ENCODE measurements around the gene DMXL2. TPM values are rescaled to one million over a fixed set of nuclear protein-coding genes. Genes with fewer than 3 reads are reported as not detected.

The DMXL2 gene
- total RNA-seq, 1 experiment from 2014 or later = 10.9 TPM

DNA sequence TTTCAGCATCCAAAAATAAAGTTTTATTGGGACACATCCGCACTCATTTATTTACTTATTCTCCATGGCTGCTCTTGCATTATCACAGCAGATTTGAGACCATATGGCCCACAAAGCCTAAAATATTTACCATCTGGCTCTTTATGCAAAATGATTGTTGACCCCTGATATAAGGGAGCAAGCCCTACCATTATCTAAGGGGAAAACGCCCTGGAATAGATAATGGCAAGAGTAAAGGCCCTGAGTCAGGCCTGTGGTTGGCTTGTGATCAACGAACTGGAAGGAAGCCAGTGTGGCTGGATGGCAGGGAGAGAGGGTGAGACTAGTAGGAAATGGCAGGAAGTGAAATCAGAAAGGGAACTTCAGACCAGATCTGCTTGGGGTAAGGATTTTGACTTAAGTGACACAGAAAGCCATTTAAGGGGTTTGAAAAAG, 24.6 kb upstream of the DMXL2 start:
- peak; percentile 79 for DNase-seq

DNA sequence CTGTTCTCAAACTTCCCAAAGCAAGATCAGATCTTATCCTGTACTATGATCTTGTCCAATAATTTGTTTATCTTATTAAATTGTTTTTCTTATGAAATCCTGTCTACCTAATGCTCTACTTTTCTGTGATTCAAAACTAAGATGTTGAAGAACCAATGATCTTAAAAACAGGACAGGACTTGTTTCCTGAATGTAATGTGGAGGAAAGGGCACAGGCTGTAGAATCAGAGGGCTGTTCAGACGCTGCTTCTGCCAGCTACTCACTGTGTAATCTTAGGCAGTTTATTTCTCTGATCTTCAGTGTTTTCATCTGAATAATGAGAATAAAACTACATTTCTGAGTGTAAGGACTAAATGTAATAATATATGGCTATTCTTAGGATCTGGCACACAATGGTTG, 20.1 kb upstream of the DMXL2 start:
- POLR2A ChIA-PET (ENCODE audit: unreplicated experiment) = interaction anchor here (0.7 kb wide), 1 partner anchor 135 kb away, joined by 22 read pairs; no protein-coding TSS in a partner anchor
- Histone ChIP-seq H3K79me2 (ENCODE audit: low read length) (no peaks in the 10 kb centered on the region), H3K36me3 (ENCODE audit: low read depth, low read length) (no peaks in the 10 kb centered on the region), H3K27ac (ENCODE audit: low read length) (no peak overlapping the region), H3K4me3 (ENCODE audit: low read length) (no peak overlapping the region), H3K9me2 (replicated peaks; ENCODE audit: low read length) (no peaks in the 10 kb centered on the region), H3K4me2 (ENCODE audit: low read length) (no peak overlapping the region), H3K4me1 (ENCODE audit: insufficient read depth, low read length) (peaks cover 4% of the 10 kb centered on the region; the same call in 1 of the 2 replicates), H3K27me3 (ENCODE audit: low read length) (no peaks in the 10 kb centered on the region), H4K20me1 (ENCODE audit: low read length) (no peaks in the 10 kb centered on the region), H3K9ac (ENCODE audit: low read length) (no peak overlapping the region), H2AFZ (ENCODE audit: low read length) (no peak overlapping the region), H3F3A (ENCODE audit: low read length, unreplicated experiment) (no peaks in the 10 kb centered on the region), H3K9me3 (ENCODE audit: low read length) (no peaks in the 10 kb centered on the region)
- CTCF ChIA-PET = interaction anchor here (0.6 kb wide), 1 partner anchor 134 kb away, joined by 11 read pairs; no protein-coding TSS in a partner anchor
- intact Hi-C loops (cut with micrococcal nuclease) = no loop called here
- TF ChIP-seq EZH2 (IDR thresholded peaks at IDR 0.05; ENCODE audit: low read length, unreplicated experiment) (no peak), EZH2phosphoT487 (IDR thresholded peaks at IDR 0.05; ENCODE audit: borderline replicate concordance, low read length) (no peak)
- TF ChIP-seq, protein P1, sequence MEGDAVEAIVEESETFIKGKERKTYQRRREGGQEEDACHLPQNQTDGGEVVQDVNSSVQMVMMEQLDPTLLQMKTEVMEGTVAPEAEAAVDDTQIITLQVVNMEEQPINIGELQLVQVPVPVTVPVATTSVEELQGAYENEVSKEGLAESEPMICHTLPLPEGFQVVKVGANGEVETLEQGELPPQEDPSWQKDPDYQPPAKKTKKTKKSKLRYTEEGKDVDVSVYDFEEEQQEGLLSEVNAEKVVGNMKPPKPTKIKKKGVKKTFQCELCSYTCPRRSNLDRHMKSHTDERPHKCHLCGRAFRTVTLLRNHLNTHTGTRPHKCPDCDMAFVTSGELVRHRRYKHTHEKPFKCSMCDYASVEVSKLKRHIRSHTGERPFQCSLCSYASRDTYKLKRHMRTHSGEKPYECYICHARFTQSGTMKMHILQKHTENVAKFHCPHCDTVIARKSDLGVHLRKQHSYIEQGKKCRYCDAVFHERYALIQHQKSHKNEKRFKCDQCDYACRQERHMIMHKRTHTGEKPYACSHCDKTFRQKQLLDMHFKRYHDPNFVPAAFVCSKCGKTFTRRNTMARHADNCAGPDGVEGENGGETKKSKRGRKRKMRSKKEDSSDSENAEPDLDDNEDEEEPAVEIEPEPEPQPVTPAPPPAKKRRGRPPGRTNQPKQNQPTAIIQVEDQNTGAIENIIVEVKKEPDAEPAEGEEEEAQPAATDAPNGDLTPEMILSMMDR (conservative IDR thresholded peaks at IDR 0.05; ENCODE audit: low read depth, low read length) = no peak
- no peak for ATAC-seq
- BruUV-seq (replicated peaks) = no TSS peak
- DNase-seq = no peak

More for the DNA sequence above, 24.6 kb upstream of the DMXL2 start:
- Histone ChIP-seq H4K20me1 (ENCODE audit: low read length) (no peaks in the 10 kb centered on the region), H2AFZ (ENCODE audit: low read length) (0 out of 2 replicates have a peak overlapping the region, but pooled peaks have one; percentile 36), H3K4me2 (ENCODE audit: low read length) (no peak overlapping the region), H3K4me3 (ENCODE audit: low read length) (no peak overlapping the region), H3K27me3 (ENCODE audit: low read length) (no peaks in the 10 kb centered on the region), H3K4me1 (ENCODE audit: insufficient read depth, low read length) (peaks cover 4% of the 10 kb centered on the region; the same call in 1 of the 2 replicates), H3K9me3 (ENCODE audit: low read length) (no peaks in the 10 kb centered on the region), H3K9ac (ENCODE audit: low read length) (no peak overlapping the region), H3K36me3 (ENCODE audit: low read depth, low read length) (no peaks in the 10 kb centered on the region), H3F3A (ENCODE audit: low read length, unreplicated experiment) (no peaks in the 10 kb centered on the region), H3K79me2 (ENCODE audit: low read length) (no peaks in the 10 kb centered on the region), H3K27ac (ENCODE audit: low read length) (no peak overlapping the region), H3K9me2 (replicated peaks; ENCODE audit: low read length) (no peaks in the 10 kb centered on the region)
- no TSS peak for BruUV-seq (replicated peaks)
- ATAC-seq = peak; percentile 53
- POLR2A ChIA-PET (ENCODE audit: unreplicated experiment) = no interaction called here
- CTCF ChIA-PET = no interaction called here
- TF ChIP-seq EZH2phosphoT487 (IDR thresholded peaks at IDR 0.05; ENCODE audit: borderline replicate concordance, low read length) (no peak), EZH2 (IDR thresholded peaks at IDR 0.05; ENCODE audit: low read length, unreplicated experiment) (no peak)
- TF ChIP-seq, protein P1 (conservative IDR thresholded peaks at IDR 0.05; ENCODE audit: low read depth, low read length) = no peak
- intact Hi-C loops (cut with micrococcal nuclease) = no loop called here

DNA sequence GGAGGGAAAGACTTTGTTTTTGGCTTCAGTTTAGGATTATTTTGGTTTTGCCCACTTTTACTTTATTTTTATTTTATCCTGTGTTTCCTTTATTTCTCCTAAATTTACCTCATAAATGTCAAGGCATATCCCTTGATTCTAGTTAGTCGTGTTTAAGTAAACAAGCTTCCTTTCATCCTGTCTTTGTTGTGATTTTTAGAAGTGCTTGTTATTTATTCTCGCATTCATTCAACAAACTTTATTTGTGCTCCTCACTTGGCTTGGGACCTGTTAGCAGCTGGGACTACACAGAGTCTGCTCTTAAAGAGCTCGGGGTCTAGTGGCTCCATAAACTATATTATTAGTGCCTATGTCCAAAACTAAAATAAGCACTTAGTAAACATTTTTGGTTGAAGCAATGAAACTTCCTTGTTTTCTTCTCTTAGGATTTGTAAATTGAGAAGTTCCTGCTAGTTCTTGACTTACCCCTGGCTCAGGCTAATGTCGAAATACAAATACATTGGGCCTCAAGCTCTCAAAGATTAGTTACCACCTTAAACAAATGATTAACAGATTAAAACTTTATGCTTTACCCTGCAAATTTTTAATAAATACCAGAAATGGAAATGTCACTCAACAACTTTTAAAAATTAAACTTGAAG, 19.0 kb upstream of the DMXL2 start:
- H3K4me2 ChIP-seq (ENCODE audit: low read length) = no peak overlapping the region
- no peaks in the 10 kb centered on the region for H3K79me2 ChIP-seq (ENCODE audit: low read length)
- intact Hi-C loops (cut with micrococcal nuclease) = no loop called here
- H3K36me3 ChIP-seq (ENCODE audit: low read depth, low read length) = no peaks in the 10 kb centered on the region
- no peak for ATAC-seq
- H3K27me3 ChIP-seq (ENCODE audit: low read length) = no peaks in the 10 kb centered on the region
- no peak for DNase-seq
- POLR2A ChIA-PET (ENCODE audit: unreplicated experiment) = no interaction called here
- BruUV-seq (replicated peaks) = no TSS peak
- CTCF ChIA-PET = no interaction called here
- no peaks in the 10 kb centered on the region for H3K9me3 ChIP-seq (ENCODE audit: low read length)
- no peak overlapping the region for H3K4me3 ChIP-seq (ENCODE audit: low read length)
- no peak overlapping the region for H3K27ac ChIP-seq (ENCODE audit: low read length)
- no peak overlapping the region for H2AFZ ChIP-seq (ENCODE audit: low read length)
- H3K4me1 ChIP-seq (ENCODE audit: insufficient read depth, low read length) = no peaks in the 10 kb centered on the region
- no peak overlapping the region for H3K9ac ChIP-seq (ENCODE audit: low read length)
- H4K20me1 ChIP-seq (ENCODE audit: low read length) = no peaks in the 10 kb centered on the region
- H3F3A ChIP-seq (ENCODE audit: low read length, unreplicated experiment) = no peaks in the 10 kb centered on the region
- TF ChIP-seq, protein P1 (conservative IDR thresholded peaks at IDR 0.05; ENCODE audit: low read depth, low read length) = no peak
- TF ChIP-seq EZH2 (IDR thresholded peaks at IDR 0.05; ENCODE audit: low read length, unreplicated experiment) (no peak), EZH2phosphoT487 (IDR thresholded peaks at IDR 0.05; ENCODE audit: borderline replicate concordance, low read length) (no peak)
- no peaks in the 10 kb centered on the region for H3K9me2 ChIP-seq (replicated peaks; ENCODE audit: low read length)

Measured in PC-3 (cell line).